HepG2 (cell line): Measurements from ENCODE around the gene FOXRED2. TPM values are rescaled to one million over a fixed set of nuclear protein-coding genes. Genes with fewer than 3 reads are reported as not detected.

Experiments
- AGO1 ChIP-seq: fragments of 200-400 bp; formaldehyde crosslinking; IDR thresholded peaks from 2 replicates; pipeline ENCODE4 v1.6.1; 2017; ENCODE audit warnings: mild to moderate bottlenecking, low read depth, low read length, moderate library complexity; ENCODE audit not compliant: poor library complexity, severe bottlenecking
- ATF3 ChIP-seq: sonication (generic); formaldehyde crosslinking; IDR thresholded peaks from 2 replicates; pipeline ENCODE4 v1.4.0; 2020; ENCODE audit warnings: missing genetic modification reagents
- BHLHE40 ChIP-seq: IDR thresholded peaks from 2 replicates; pipeline ENCODE4 v1.6.1; 2011; ENCODE audit warnings: low read length, improper control_type of control experiment
- CHD4 ChIP-seq: fragments of 200-600 bp; sonication (generic); IDR thresholded peaks from 2 replicates; pipeline ENCODE4 v1.7.0; 2017; ENCODE audit warnings: mild to moderate bottlenecking, low read length, borderline replicate concordance
- FOXA3 ChIP-seq: IDR thresholded peaks from 2 replicates; pipeline ENCODE4 v1.6.1; 2016; ENCODE audit warnings: missing genetic modification reagents, missing compliant biosample characterization
- GTF3A ChIP-seq: sonication (generic); formaldehyde crosslinking; conservative IDR thresholded peaks from 2 replicates; pipeline ENCODE4 v1.4.0; 2020; ENCODE audit warnings: mild to moderate bottlenecking, missing genetic modification reagents
- IRF9 ChIP-seq: sonication (generic); formaldehyde crosslinking; IDR thresholded peaks from 2 replicates; pipeline ENCODE4 v1.8.0; 2022; ENCODE audit warnings: missing genetic modification reagents, mild to moderate bottlenecking, borderline replicate concordance
- JUN ChIP-seq: sonication (generic); formaldehyde crosslinking; IDR thresholded peaks from 2 replicates; pipeline ENCODE4 v1.4.0; 2020; ENCODE audit warnings: mild to moderate bottlenecking, missing genetic modification reagents
- JUNB ChIP-seq: sonication (generic); formaldehyde crosslinking; IDR thresholded peaks from 2 replicates; pipeline ENCODE4 v1.8.0; 2022; ENCODE audit warnings: missing genetic modification reagents, mild to moderate bottlenecking, borderline replicate concordance
- KMT2B ChIP-seq: IDR thresholded peaks from 2 replicates; pipeline ENCODE4 v1.6.1; 2016; ENCODE audit warnings: missing genetic modification reagents, missing compliant biosample characterization
- MIER3 ChIP-seq: IDR thresholded peaks from 2 replicates; pipeline ENCODE4 v1.6.1; 2016; ENCODE audit warnings: missing compliant biosample characterization, borderline replicate concordance
- MTF1 ChIP-seq: sonication (generic); formaldehyde crosslinking; IDR thresholded peaks from 2 replicates; pipeline ENCODE4 v1.5.0; 2020; ENCODE audit warnings: missing genetic modification reagents
- MXD1 ChIP-seq: sonication (generic); formaldehyde crosslinking; IDR thresholded peaks from 2 replicates; pipeline ENCODE4 v1.4.0; 2020; ENCODE audit warnings: mild to moderate bottlenecking, missing genetic modification reagents
- MYNN ChIP-seq: sonication (generic); formaldehyde crosslinking; IDR thresholded peaks from 2 replicates; pipeline ENCODE4 v1.4.0; 2020; ENCODE audit warnings: mild to moderate bottlenecking, low read depth, missing genetic modification reagents
- NCOA2 ChIP-seq: sonication (generic); formaldehyde crosslinking; IDR thresholded peaks from 2 replicates; pipeline ENCODE4 v1.8.0; 2022; ENCODE audit warnings: inconsistent platforms
- NRL ChIP-seq: sonication (generic); formaldehyde crosslinking; IDR thresholded peaks from 2 replicates; pipeline ENCODE4 v1.5.0; 2020; ENCODE audit warnings: missing genetic modification reagents, mild to moderate bottlenecking, moderate library complexity, borderline replicate concordance
- REST ChIP-seq, 2 experiments: IDR thresholded peaks; 2 replicates each; pipeline ENCODE4 v1.6.1; 2011 to 2012; ENCODE audit warnings: low read length in 2 of 2, borderline replicate concordance in 1 of 2, low read depth in 1 of 2, mild to moderate bottlenecking in 1 of 2, moderate library complexity in 1 of 2
- SP4 ChIP-seq: sonication (generic); formaldehyde crosslinking; IDR thresholded peaks from 2 replicates; pipeline ENCODE4 v1.8.1; 2023; ENCODE audit warnings: mild to moderate bottlenecking, missing genetic modification reagents
- TEAD3 ChIP-seq: optimal IDR thresholded peaks from 2 replicates; pipeline ENCODE3; 2016; ENCODE audit warnings: borderline replicate concordance
- XBP1 ChIP-seq: sonication (generic); formaldehyde crosslinking; IDR thresholded peaks from 2 replicates; pipeline ENCODE4 v1.5.0; 2020; ENCODE audit warnings: missing genetic modification reagents
- ZKSCAN1 ChIP-seq: fragments of 150-350 bp; IDR thresholded peaks from 2 replicates; pipeline ENCODE4 v1.6.1; 2014; ENCODE audit warnings: low read length
- ZNF263 ChIP-seq: sonication (generic); formaldehyde crosslinking; IDR thresholded peaks from 2 replicates; pipeline ENCODE4 v1.4.0; 2020; ENCODE audit warnings: missing genetic modification reagents
- ZNF317 ChIP-seq: sonication (generic); formaldehyde crosslinking; IDR thresholded peaks from 2 replicates; pipeline ENCODE4 v1.5.0; 2020; ENCODE audit warnings: mild to moderate bottlenecking, missing genetic modification reagents
- polyA plus RNA-seq, 8 experiments: library from polyadenylated mRNA; depleted of rRNA in 3 of 8; stranded (reverse) in 7 of 8; unstranded in 1 of 8; fragments of >200 nt; fragmentation: Illumina TruSeq in 4 of 8; extraction: Trizol in 4 of 8; gene quantifications; 2 replicates each; pipeline versions ENCODE4 v1.2.1 to v1.2.3, GENCODE V29; 2011 to 2016; ENCODE audit warnings: low read depth in 4 of 8, missing spikeins in 1 of 8, mixed read lengths in 1 of 8; ENCODE audit not compliant: insufficient read depth in 1 of 8
- total RNA-seq, 5 experiments: library from RNA; depleted of rRNA; stranded (reverse); fragments of >200 nt; fragmentation: Illumina TruSeq; extraction: Trizol; gene quantifications; 2 replicates each; pipeline ENCODE4 v1.2.3, GENCODE V29; 2016; ENCODE audit warnings: low read depth in 1 of 5
- TF ChIP-seq, protein P1 (sequence below): sonication (generic); formaldehyde crosslinking; IDR thresholded peaks from 2 replicates; pipeline ENCODE4 v1.4.0; 2020; ENCODE audit warnings: missing genetic modification reagents

Gene FOXRED2
- total and polyA plus RNA-seq, 2 of the 13 experiments (the other 11 are each of a cell fraction or from before 2014, with no cell fraction given), result 9.3 to 28.1 TPM

DNA sequence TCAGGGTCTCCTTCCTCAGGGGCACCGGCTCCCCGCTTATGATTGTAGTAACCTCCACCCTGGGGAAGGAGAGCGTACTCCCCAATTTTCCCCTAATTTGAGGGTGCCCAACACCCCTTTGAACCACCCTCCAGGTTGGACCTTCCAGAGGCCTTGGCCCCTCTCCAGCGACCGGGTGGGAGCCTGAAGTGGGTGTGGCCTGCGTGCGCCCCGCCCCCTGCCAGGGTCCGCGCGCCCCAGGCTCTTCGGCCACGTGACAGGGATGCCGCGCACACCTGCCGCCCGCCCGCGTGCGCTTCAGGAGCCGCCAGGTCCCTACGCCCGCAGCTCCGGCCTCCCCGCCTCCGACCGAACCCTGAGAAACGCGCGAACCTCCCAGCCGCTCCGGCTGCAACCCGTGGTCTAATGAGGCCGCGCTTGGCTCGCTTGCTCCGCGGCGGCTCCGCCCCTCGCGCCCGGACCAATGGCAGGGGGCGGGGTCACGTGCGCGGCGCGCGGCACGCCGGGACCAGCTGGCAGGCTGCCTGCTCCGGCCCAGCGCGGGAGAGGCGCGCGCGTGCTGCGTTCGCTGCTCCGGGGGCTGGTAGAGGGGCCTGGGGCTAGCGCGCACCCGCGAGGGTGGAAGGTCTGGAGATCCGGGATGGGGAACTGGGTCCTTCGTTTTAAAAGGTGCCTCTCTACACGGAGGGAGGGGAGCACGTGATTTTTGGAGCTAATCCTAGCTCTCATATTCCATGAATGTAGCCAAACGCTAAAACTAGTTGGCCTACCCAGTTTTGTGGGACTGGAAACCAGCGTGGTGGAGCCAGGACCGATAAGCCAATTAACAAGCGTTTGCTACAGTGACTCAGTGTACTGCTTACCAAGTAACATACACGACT lies at the start of gene FOXRED2 (continued):
- no peak for TF ChIP-seq AGO1
- TF ChIP-seq MIER3 (CRISPR knock-in tag), result no peak
- TF ChIP-seq SP4 (CRISPR knock-in tag), result peak; percentile 94
- TF ChIP-seq NRL, result peak; percentile 92
- TF ChIP-seq, protein P1, sequence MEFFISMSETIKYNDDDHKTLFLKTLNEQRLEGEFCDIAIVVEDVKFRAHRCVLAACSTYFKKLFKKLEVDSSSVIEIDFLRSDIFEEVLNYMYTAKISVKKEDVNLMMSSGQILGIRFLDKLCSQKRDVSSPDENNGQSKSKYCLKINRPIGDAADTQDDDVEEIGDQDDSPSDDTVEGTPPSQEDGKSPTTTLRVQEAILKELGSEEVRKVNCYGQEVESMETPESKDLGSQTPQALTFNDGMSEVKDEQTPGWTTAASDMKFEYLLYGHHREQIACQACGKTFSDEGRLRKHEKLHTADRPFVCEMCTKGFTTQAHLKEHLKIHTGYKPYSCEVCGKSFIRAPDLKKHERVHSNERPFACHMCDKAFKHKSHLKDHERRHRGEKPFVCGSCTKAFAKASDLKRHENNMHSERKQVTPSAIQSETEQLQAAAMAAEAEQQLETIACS (CRISPR knock-in tag), result peak; percentile 90
- peak; percentile 97 for TF ChIP-seq MXD1
- TF ChIP-seq MTF1 (CRISPR knock-in tag), result peak; percentile 85; the same call in 1 of the 2 replicates
- peak; percentile 79 for TF ChIP-seq JUNB (CRISPR knock-in tag)
- 0 out of 2 replicates have a peak, but pooled peaks have one; percentile 24 for TF ChIP-seq KMT2B (CRISPR knock-in tag)
- peak; percentile 64; the same call in 1 of the 2 replicates for TF ChIP-seq ZNF263
- peak; percentile 64; the same call in 1 of the 2 replicates for TF ChIP-seq ZNF317 (CRISPR knock-in tag)
- peak; percentile 57 for TF ChIP-seq FOXA3
- TF ChIP-seq ZKSCAN1, result no peak
- no peak; the same call in 1 of the 2 replicates for TF ChIP-seq GTF3A (CRISPR knock-in tag)
- peak; percentile 94 for TF ChIP-seq IRF9 (CRISPR knock-in tag)
- peak; percentile 72 for TF ChIP-seq JUN
- peak; percentile 99 for TF ChIP-seq BHLHE40
- no peak for TF ChIP-seq ATF3
- TF ChIP-seq NCOA2 (CRISPR knock-in tag), result peak; percentile 33; the same call in 1 of the 2 replicates
- TF ChIP-seq TEAD3 (CRISPR knock-in tag), result peak; percentile 48
- peak in 1 of 2 experiments; percentile 27; a peak in 1 of 4 replicates for TF ChIP-seq REST (IDR thresholded peaks at IDR 0.05; ENCODE audit: borderline replicate concordance in 1 of 2, low read depth in 1 of 2, low read length in 2 of 2)
- TF ChIP-seq MYNN, result no peak
- no peak; the same call in 1 of the 2 replicates for TF ChIP-seq XBP1
- TF ChIP-seq CHD4, result no peak
